GM21723 (cell line): ENCODE results near the gene PDIA2.

Source experiments
- ATAC-seq: cut with Tn5 transposase; IDR thresholded peaks from one replicate; pipeline ENCODE4 v1.9.1; 2021; ENCODE audit warnings: mild to moderate bottlenecking, moderate library complexity; ENCODE audit not compliant: unreplicated experiment

PDIA2 gene

DNA sequence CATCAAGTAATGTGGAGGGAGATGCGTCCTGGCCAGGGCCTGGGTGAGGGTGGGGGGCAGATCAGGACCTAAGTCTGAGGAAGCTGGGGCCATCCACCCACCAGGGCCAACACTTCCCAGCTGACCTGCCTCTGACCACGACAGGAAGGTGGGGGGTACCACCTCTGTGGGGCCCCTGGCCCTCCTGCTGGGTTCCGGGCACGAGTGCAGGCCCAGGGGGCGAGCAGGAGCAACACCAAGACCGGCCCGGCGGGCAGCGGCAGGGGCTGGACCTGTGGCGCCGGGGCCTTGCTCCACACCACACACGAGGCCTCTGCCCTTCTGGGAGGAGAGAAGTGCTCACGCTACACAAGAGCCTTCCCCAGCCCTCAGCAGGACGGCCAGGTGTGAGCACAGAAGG is 13.3 kb downstream of the PDIA2 start:
- ATAC-seq, result no peak

DNA sequence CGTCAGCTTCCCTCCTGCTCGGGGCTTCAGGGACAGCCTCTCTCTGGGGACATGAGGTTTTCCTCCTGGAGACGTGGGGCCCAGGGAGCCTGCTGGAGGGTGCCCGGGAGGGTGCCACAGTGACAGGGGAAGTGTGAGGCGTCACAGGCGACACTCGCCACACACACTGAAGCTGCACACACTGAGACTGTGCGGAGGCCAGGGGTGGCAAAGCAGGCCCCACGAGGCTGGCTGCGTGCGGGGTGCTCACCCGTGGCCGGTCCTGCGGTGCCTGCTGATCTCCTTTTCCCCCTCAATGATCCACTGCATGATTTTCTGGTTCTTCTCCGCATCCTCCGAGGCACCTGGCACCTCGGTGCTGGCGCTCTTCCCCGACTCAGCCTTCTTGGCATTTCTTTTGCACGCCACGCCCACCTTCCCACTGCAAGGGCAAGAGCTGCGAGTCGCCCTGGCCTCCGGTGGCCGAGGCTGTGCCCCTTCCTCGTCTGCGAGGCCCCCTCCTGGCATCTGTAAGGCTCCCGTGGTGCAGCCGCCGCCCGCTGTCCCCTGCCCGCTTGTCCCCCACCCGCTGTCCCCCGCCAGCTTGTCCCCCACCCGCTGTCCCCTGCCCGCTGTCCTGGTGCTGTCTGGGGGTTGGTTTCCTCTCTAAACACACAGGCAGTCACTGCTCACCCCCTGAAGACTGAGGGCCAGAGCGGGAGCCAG is 14.0 kb downstream of the PDIA2 start:
- ATAC-seq, result no peak

DNA sequence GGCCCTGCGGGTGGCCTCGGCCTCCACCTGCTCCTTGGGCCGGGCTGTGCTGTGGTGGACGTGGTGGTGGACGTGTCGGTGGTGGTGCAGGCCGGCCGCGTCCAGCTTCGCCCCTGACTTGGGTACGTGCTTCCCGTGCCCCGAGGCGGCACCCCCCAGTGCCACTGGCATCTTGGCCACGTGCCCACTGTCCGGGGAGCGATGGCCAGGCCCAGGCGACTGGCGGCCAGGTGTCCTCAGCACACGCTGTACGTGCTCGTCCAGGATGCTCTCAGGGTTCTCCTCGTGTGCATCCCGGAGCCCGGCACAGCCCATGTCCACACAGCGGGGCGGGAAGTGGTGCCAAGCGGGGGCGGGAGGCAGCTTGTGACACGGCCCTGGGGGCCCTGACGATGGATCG is 14.9 kb downstream of the PDIA2 start:
- ATAC-seq, result no peak

DNA sequence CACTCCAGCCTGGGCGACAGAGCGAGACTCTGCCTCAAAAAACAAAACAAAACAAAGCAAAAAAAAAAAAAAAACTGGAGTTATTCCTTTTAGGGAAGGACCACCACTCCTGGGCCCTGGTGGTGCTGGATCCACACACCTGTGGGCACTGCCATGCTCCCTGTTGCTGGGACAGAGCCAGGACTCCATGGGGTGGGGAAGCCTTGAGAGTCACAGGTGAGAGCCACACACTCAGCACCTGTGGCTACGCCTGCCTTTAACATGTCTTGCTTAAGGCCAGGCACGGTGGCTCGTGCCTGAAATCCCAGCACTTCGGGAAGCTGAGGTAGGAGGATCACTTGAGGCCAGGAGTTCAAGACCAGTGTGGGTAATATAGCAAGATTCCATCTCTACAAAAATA is 18.3 kb downstream of the PDIA2 start:
- no peak for ATAC-seq

DNA sequence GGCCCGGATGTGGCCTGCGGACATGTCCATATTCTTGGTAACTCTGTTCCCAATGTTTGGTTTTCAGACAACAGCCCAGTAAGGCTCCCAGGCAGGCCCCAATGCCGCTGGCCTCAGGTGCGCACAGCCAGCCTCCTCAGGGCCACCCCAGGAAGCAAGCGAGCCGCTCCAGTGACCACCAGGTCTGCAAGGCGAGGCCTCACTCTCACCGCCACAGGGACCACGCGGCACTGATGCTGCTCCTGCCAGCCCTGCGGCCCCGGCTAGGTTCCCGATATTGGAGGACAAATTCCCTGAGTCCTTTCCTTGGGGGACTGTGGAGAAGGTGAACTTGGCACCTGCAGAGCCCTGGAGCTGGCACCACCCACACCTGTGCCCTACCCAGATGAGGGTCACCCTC is 19.0 kb downstream of the PDIA2 start:
- ATAC-seq, result no peak

DNA sequence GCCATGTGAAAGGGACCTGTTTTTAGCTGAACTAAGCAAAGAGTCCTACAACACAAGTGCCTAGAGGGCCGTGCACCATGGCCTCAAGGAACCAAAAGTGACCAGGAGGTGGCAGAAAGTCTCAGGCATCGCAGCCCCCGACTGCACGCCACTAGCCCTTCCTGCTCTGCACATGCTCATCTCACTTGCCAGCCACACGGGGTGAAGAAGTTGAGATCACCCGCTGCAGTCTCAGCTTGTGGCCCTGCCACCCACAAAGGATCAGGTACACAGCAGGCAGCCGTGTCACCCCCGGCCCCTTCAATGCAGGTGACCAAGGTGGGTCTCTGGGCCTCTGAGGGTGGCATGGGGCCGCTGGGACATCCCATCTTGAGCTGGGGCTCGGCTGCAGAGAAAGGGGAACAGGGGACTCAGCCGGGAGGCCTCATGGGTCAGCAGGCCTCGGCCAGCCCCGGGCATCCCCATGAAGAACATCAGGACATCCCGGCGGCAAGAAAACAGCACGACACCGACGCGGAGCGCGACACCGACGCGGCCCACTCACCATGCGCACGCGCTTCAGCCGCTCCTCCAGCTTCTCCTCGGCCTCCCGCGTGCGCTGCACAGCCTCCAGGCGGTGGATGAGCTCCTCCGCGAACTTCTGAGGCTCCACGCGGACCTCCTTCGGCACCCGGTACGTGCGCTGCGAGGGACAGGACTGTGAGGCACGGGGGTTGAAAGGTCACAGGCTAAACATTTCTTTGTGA is 21.0 kb downstream of the PDIA2 start:
- ATAC-seq, result no peak

DNA sequence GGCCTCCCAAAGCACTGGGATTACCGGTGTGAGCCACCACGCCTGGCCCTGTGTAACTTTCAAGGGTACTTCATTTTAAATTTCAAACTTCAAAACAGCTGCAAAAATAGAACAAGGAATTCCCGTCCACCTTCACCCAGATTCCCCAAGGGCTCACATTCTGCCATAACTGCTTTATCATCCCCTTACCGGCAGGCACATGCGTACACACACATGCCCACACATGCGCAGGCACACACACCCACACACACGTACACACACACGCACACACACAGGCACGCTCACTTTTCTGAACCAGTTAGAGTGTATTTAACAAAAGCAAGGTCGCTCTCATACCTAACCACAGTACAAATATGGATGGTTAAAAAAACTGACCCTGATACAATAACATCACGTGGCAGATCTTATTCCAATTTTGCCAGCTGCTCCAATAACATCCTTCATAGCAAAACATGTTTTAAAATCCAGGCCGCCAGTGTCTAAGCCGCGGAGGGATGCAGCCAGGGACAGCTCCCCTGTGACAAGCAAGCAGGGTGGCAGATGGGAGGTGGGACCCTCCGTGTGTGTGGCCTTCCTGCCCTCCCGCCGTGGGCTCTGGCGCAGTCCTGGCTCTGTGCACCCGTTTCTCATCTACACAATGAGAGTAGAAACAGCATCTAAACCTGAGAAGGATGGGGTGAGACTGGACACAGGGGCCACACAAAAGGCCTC is 23.1 kb downstream of the PDIA2 start:
- ATAC-seq, result no peak

DNA sequence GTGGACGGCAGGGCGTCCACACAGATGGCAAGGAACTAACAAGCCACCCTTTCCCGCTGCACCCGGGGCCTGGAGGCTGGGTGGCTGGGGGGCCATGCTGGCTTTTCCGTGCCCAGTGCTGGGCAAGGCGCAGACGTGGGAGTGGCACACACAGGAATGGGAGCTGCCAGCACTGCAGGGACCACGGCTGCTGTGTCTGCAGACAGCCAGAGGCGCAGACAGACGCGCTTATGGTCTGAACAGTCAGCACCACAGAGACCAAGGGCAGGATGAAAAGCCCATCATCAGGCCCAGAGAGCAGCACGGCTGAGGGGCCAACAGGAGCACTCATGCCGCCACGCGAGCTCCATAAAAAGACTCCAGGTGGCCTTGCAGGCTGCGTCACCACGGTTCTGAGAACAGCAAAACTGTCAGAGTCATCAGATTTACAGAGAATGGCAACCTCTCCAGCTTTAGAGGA is 24.0 kb downstream of the PDIA2 start:
- ATAC-seq, result no peak

DNA sequence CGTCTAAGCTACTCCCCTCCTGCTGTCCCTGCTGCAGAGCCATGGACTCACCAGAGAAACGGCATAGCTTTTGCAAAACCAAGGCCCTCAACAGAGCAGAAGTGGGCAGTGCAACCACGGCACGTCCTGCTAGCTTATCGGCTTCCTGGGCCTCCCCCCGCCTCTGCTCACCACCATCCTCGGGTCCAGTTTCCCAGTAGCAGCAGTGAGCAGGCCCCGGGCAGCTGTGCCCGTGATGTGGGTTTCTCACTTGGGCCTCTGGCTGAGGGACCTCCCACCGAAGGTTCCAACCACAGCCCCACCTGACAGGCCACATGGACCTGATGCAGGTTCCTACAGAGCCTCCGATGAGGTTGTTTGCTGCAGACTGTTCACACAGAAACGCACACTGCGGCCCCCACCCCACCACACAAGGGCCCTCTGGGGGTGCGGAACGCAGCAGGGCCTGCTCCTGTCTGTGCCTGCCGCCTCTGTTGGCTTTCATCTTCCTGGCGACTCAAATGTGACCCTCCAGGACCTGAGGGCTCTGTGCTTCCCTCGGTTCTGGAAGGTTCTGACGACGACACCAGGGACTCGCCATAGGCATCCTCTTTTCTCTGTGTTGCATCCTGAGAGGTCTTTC is 24.8 kb downstream of the PDIA2 start:
- no peak for ATAC-seq

DNA sequence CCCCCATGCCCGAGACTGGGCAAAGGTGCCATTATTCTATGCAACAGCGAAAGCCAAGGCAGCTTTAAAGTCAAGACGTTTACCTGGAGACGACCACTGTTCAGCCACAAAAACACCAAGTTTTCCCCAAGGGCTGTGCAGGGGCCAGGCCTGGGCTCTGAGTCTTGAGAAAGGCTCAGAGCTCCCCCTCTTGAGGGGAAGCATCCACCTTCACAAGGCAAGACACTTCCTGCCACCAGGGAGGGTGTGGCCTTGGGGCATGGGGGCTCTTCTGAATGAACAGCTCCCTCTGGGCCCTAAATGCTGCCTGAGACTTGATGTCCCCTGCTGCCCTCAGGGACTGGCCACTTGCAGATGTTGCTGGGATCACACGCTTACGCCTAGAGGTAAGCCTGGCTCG is 26.5 kb downstream of the PDIA2 start:
- ATAC-seq, result no peak

DNA sequence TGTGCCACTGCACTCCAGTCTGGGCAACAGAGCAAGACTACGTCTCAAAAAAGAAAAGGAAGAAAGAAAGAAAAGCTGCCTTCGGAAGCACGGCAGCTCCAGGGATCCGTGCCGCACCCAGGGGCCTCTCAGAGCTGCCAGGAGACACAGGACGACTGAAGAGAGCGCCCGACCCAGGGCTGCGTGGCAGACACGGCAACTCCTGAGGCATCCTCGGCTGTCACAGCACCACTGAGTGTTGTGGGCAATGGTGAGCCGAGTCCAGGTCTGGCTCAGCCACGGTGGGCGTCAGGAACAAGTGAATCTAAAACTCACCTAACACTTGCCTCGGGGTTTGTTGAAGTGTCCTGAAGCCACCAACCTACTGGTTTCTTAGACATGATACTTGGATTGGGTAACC is 28.8 kb downstream of the PDIA2 start:
- ATAC-seq, result no peak

DNA sequence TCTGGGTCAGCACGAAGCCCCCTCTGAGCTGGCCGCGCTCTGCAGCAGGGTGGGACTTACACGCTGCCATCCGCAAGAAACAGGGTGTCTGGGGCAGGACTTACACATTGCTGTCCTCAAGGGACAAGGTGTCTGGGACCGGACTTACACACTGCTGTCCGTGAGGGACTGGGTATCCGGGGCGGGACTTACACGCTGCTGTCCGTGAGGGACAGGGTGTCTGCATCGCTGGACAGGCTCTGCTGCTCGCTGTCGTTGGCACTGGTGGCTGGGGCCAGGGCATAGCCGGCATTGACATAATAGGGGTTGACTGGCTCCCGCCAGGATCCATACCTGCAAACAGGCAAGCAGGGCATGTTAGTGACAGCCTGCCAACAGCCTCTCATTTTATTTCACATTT is 31.4 kb downstream of the PDIA2 start:
- no peak for ATAC-seq

DNA sequence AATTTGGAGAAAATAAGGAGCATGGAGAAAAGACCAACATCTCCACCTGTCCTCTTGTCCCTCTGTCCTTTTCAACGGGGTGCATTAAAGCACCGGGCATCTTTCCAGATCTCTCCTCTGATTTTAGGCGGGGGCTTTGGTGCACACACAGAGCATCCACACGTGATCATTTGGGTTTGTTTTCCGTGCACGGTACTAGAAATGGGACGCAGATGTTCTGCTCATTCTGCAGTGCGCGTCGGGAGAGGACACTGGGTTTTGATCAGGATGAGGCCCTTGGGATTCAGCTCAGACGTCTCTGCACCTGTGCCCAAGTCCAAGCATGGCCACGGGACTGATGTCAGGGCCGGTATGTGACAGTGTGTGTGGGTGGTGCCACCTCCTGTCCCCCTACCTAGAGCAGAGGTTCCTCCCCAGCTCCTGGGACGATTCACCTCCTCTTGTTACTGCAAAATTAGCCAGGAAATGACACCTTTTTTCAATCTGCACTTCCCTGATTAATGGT is 31.9 kb downstream of the PDIA2 start:
- ATAC-seq, result no peak

DNA sequence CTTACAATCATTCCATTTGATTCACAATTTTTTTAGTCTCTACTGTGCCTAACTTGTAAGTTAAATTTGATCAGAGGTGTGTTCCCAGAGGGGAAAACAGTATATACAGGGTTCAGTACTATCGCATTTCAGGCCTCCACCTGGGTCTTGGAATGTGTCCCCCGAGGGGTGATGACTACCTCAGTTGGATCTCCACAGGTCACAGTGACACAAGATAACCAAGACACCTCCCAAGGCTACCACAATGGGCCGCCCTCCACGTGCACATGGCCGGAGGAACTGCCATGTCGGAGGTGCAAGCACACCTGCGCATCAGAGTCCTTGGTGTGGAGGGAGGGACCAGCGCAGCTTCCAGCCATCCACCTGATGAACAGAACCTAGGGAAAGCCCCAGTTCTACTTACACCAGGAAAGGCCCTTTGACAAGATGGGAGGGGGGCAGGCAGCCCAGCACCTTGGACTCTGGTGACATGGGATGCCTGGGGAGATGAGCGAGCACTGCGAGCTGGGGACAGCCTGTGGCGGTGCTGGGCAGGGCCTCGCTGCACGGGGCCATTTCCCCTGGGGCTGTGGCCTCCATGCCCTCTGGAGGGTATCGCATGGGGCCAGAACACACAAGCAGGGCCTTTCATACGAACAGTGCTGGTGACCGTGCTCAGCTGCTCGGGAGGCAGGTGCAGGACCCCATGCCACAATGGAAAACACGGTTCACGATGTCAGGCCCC is 33.9 kb downstream of the PDIA2 start:
- ATAC-seq, result no peak

DNA sequence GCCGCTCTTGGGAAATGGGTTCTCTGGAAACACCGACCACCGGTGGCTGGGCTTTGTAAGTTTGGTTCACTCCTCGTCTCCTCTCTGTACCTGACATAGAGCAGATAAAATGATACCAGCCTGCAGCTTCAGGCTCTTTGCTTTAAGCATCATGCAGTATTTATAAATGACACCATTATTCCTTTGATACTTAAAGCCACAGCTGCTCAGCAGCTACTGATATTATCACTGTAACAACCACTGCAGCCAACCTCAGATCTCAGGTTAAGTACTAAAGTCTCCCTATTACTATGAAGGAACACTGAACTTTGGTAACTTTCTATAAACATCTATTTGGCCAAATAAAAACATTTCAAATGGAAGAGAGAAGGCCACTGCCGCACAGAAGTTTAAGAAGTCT is 34.6 kb downstream of the PDIA2 start:
- ATAC-seq, result no peak

DNA sequence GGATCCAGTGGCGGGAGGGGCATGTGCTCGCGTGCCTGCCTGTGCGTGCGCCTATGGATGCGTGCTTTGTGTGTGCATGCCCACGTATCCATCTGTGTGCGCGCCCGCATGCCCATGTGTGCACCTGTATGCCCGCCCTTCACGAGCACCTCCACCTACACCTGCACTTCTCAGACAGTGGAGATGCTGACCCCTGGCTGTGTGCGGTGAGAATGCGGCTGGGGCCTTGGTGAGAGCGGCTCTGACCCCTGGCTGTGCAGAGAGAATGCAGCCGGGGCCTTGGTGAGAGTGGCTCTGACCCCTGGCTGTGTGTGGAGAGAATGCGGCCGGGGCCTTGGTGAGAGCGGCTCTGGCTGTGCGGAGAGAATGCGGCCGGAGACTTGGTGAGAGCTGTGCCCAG is 35.7 kb downstream of the PDIA2 start:
- ATAC-seq, result no peak

DNA sequence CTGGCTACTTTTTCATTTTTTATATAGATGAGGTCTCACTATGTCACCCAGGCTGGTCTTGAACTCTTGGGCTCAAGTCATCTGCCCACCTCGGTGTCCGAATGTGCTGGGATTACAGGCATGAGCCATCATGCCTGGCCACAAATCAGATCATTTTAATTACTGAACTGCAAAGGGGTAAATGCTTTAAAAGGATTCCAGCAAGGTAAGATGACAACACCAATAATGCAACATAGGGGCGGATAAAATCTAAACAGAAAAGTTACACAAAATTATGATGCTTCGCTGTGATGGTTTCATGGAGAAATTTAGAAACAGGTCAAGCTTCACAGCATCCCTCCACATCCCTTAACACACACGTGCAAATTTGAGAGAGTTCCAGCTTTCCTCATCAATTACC is 37.2 kb downstream of the PDIA2 start:
- ATAC-seq, result no peak

DNA sequence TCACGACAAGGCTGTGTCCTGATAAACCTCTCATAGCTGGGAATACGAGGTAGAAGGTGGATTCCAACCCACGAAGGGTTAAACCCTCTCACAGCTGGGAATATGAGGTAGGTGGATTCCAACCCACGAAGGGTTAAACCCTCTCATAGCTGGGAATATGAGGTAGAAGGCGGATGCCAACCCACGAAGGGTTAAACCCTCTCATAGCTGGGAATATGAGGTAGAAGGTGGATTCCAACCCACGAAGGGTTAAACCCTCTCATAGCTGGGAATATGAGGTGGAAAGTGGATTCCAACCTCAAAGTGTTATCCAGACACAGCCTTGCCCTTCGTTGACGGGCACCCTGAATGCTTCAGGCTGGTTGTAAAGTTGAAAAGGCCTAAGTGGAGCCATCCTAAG is 38.6 kb downstream of the PDIA2 start:
- ATAC-seq, result no peak

DNA sequence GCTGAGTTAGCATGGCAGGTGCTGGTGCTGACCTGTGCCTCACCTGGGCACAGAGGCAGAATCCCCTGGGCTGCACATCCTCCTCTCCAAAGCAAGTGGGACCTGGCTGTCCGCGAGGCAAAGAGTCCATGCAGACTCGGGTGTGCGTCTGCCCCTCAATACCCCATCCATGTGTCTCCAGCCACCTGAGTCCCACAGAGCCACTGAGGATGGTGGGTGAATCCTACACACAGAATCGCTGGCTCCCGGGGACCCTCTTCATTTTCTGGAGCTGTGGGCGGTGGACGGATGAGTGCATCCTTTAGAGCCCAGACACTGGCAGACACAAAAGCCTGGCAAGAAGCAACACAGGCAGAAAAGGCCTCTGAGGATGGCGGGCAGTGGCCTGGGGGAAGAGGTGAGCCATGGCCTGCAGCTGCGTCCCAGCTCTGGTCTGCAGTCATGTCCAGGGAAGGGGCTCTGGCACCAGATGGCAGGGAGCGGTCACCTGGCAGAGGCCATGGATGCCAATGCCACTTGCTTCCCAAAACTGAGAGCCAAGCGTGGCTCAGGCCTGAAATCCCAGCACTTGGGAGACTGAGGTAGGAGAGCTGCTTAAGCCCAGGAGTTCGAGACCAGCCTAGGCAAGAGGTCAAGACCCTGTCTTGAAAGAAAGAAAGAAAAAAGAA is 39.6 kb downstream of the PDIA2 start:
- ATAC-seq, result no peak

DNA sequence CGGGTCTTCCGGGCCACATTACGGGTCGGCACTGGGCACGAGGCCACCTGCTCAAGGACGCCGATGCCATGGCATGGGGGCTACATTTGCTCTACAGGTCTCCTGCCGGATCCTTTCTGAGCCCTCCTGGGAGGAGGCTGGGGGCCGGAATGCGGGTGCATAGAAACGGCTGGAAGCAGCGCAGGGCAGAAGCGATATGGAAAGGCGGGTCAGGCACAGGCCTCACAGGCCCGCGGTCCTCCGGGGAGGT is 41.2 kb downstream of the PDIA2 start:
- ATAC-seq, result no peak
